Stimulated activated CD4-positive, alpha-beta T cell treated with anti-CD3 and anti-CD28 coated beads, Interleukin-1b, Interleukin-23, amount 100 ng/mL, for 24 hours (primary cell): Measurements from ENCODE around the gene MSS51.

Source experiments
- DNase-seq, 4 experiments: peaks; one replicate each; pipeline ENCODE4 v3.0.0-alpha.2; 2020; ENCODE audit warnings: low read depth in 4 of 4, low spot score in 1 of 4

MSS51 gene

GRCh38 chr10:73433538-73433867, at the start of gene MSS51:
MSS51 (minus strand) TSS chr10:73433561; CDS start chr10:73428284, 5,277 bp downstream.
- no peak for DNase-seq

- no peak for DNase-seq
Measured at GRCh38 chr10:73480158-73480557, 46.8 kb upstream of the MSS51 start.

GRCh38 chr10:73478636-73479035, 45.3 kb upstream of the MSS51 start:
- DNase-seq, result no peak

GRCh38 chr10:73471226-73471625, 37.9 kb upstream of the MSS51 start:
- DNase-seq, result no peak

- no peak for DNase-seq
Measured at GRCh38 chr10:73469579-73469978, 36.2 kb upstream of the MSS51 start.

- DNase-seq, result no peak
Measured at GRCh38 chr10:73467206-73467605, 33.8 kb upstream of the MSS51 start.

GRCh38 chr10:73465978-73466726, 32.8 kb upstream of the MSS51 start:
- no peak for DNase-seq

- no peak for DNase-seq
Measured at GRCh38 chr10:73460897-73461296, 27.5 kb upstream of the MSS51 start.

- no peak for DNase-seq
Measured at GRCh38 chr10:73459683-73460314, 26.4 kb upstream of the MSS51 start.

GRCh38 chr10:73456187-73456890, 23.0 kb upstream of the MSS51 start:
- DNase-seq, result no peak

- no peak for DNase-seq
Measured at GRCh38 chr10:73449113-73449512, 15.8 kb upstream of the MSS51 start.

- DNase-seq, result no peak
Measured at GRCh38 chr10:73448384-73448783, 15.0 kb upstream of the MSS51 start.

- DNase-seq, result no peak
Measured at GRCh38 chr10:73446926-73447325, 13.6 kb upstream of the MSS51 start.

GRCh38 chr10:73444457-73444856, 11.1 kb upstream of the MSS51 start:
- DNase-seq, result no peak

GRCh38 chr10:73439605-73440312, 6.4 kb upstream of the MSS51 start:
- no peak for DNase-seq

GRCh38 chr10:73439055-73439454, 5.7 kb upstream of the MSS51 start:
- no peak for DNase-seq

GRCh38 chr10:73432646-73433537, 469 bp downstream of the MSS51 start:
- no peak for DNase-seq

GRCh38 chr10:73426318-73426717, 7.0 kb downstream of the MSS51 start:
- DNase-seq, result no peak

GRCh38 chr10:73424478-73424877, 8.9 kb downstream of the MSS51 start:
- DNase-seq, result no peak

- no peak for DNase-seq
Measured at GRCh38 chr10:73423309-73423708, 10.1 kb downstream of the MSS51 start.

GRCh38 chr10:73416571-73416970, 16.8 kb downstream of the MSS51 start:
- DNase-seq, result no peak
